Measurements from ENCODE around the gene ANKRD22.

- no peak for TF ChIP-seq CTCF (IDR thresholded peaks at IDR 0.05)
- TF ChIP-seq POLR2A (IDR thresholded peaks at IDR 0.05), result no peak
These were observed 42.0 kb downstream of the ANKRD22 start for GRCh38 chr10:88809621-88810020.

Measured in upper lobe of left lung (tissue), 4 donors.